HG03097 (cell line): ENCODE results near the gene S100A10.

ENCODE experiments used
- ATAC-seq: cut with Tn5 transposase; IDR thresholded peaks from one replicate; pipeline ENCODE4 v1.9.1; 2021; ENCODE audit not compliant: unreplicated experiment, low FRiP score

Gene S100A10

DNA sequence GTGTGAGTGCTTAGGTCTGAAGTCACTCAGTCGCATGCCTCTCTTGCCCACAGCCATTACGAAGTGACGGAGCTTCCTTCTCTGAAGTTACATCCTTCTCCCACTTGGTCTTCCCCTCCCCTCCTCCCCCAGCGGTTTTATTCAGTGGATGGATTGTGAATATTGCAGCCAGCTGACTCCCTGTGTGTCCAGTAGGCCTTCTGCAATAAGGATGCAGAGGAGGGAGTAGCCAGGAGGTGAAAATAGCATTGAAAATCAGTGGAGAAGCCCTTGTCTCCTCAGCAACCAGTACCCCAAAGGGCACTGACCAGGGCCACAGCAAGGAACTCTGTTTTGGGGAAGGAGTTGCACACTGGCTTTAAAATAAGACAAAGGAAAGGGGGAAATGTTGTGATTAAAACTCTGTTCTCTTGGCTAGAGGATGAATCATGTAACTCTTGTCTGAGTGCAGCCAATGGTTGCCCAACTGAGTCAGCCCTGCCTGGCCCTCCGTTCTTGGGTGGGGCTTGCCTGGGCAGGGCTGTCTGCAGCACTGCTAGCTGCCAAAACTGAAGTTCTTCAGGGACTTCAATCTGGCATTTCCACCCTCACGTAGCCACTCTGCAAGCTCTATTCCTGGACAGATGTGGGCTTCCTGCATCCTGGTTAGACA lies 4.3 kb downstream of the S100A10 start:
- no peak for ATAC-seq

DNA sequence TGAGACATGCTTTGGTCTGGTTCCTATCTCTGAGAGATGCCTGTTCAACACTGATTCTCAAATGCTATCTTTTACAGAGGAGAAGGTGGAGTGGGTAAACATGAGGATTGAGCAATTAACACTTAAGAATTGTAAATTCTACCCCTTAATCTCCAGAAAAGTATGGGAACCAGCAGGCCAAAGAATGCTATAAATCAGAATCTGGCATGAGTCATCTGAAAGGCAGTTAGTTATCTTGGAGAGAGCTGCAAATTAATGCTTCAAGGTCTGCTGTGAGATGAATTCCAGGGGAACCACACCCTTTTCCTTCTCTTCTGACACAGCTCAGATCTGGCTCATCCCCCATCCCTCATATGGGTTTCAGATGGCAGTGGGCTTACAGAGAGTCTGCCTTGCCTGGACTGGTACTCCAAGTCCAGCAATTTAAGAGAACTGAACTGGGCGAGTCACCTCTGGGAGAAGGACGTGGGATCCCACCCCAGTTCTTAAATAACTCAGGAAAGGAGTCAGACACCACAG lies 5.2 kb downstream of the S100A10 start:
- no peak for ATAC-seq

DNA sequence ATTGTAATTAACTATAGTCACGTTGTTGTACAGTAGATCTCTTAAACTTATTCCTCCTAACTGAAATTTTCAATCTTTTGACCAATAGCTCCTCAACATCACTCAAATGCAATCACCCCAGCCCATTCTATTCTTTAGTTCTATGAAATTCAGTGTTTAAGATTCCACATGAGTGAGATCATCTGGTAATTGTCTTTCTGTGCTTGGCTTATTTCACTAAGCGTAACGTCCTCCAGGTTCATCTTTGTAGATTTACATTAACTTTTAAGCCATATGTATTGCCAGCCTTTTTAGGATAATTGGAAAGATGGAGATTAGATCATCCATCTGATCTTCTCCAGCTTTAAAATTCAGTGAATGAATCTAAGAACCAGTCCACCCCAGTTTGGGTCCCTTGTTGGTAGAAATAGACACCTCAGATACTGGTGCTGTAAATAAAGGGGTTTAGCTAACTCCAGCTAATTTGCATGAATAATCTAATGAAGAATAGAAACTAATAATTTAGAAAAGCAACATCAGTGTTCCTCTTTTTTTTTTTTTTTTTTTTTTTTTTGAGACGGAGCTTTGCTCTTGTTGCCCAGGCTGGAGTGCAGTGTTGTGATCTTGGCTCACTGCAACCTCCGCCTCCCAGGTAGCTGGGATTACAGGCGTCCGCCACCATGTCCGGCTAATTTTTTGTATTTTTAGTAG lies 7.0 kb downstream of the S100A10 start:
- no peak for ATAC-seq

DNA sequence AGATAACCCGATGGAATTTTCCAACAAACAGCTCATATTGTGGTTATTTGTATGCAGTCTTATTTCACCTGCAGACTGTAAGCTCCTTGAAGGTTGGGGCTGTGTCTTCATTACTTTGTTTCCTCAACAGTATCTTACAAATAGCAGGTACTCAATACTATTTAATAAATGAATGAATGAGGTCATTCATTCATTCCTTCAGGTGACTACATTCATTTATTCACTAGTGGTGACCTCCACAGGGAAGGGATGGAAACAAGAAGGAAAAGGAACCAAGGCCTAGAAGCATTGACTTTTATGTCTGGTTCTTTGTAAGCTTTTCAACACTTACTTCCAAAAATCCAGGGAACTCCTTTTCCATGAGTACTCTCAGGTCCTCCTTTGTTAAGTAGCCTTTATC lies 7.9 kb downstream of the S100A10 start:
- no peak for ATAC-seq

DNA sequence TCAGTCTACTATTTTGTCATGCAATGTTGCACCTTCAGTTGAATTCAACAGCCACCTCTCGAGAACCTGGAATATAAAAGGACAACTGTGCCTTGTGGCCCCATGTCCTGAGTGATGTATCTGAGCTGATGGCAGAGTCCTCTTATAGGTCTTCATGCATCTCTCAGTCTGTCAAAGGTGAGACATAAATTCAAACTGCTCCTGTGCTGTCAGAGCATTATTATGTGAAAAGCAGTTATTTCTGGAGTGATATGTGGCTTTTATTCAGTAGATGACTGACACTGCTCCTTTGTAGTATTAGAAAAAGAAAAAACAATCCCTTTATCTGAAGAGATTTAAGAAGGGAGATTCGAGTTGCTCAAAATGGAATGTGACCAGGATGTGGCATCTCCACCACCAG lies 8.4 kb downstream of the S100A10 start:
- no peak for ATAC-seq

DNA sequence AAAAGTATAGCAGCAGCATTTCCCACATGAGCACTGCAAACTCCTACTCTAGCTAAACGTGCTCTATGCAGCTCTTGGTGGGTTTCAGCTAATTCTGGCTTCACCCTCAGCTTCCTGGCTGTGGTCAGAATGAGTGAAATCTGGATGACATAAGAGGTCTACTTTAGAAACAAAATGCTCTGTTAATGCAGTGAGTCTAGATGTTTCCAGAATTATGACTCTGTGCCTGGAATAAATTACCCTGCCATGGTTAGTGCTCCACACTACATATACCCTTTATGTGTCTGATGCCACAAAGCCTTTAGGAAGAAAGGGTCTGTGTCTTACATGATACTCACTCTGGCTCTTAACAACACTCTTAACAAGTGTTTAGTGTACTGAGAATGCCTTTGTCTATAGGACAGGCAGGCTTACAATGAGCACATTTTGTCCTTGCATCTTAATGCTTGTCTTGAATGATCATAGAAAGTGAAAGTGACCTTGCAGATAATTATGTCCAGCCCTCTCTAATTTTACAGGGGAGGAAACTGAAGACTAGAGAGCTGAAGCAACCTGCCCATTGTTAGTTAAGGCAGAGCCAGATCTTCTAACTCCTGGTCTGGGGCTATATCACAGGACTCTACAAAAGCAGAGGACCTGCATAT lies 9.2 kb downstream of the S100A10 start:
- peak; percentile 70 for ATAC-seq

DNA sequence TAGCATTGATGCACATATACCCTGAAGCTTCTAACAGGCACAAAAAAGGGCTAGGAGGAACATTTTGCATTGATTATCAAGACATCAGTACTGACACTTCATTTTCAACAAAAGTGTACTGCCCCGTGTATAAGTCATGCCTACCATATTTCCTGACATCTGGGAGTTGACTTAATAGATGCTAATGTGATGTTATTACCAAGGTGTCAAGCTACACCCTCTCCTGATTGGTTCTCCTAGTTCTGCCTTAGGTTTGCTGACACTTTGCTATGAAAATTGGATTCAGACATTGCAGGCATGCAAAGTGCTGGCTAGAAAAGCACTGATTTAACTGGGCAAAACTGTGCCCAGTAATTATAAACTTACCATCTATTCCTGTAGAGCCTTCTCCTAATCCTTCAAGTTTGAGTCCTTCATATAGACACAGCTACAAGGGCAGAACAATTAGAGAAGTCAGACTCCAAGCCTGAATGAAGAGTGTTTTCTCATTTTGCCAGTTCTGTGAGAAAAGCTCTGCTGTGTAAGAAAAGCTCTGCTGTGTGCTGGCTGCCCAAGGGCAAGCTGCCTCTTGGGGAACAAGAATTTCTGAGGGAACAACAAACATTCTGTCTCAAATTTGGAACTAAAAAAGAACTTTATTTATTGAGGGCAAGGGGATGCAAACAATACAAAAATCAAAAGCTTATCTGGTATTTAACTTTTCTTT lies 11.2 kb downstream of the S100A10 start:
- no peak for ATAC-seq

DNA sequence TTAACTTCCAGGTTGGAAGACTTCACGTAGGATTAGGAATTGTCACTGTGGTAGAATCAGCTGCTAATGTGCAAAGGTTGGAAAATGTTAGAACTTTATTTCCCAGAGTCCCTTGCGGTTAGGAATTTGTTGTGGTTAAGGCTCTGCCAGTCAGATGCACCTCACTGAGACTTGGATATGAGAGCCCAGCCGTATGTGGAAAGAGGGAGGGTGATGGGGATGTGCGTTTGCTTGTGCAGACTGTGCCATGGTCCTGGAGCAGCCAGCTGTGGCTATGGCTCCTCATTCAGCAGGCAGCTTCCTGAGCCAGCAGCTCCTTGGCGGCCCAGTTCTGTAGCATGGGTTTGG lies 12.5 kb downstream of the S100A10 start:
- ATAC-seq, result no peak

DNA sequence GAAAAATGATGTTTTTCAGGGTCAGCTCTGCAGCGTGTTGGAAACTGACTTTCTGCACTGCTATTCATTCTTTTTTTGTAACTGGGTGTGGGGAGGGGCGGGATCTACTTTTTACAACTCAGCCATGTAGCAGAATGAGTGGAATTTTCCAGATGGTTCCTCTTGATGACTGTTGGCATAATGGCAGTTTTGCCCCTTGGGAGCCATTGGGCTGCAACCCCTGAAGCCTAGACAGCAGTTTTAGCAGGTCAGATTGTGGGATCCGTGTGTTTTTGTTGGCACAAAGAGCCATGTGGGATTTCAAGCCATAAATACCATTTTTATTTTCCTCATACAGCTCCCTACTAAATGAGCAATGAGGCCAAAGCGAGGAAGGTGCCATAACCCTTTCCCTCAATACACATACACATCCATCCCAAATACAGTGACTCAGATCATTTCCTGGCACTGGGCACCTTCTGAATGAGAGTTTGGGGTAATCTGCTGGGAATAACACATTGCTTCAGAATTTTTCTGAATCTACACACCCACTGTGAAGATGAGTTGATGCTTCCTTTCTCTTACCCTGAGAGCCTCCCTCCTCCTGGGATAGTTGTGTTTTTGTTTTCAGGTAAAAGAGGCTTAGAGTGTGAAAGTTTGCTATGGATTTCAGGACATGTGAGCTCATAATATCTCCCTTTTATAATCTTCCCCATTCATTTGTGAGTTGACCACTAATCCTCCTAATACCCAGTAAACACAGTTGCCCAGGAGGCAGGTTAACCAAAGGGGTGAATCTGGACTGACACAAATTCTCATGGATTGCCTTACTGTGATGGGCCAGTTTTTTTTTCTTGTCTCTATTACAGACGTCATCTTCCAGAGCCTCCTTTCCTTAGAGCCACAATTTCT lies 13.1 kb downstream of the S100A10 start:
- ATAC-seq, result no peak

DNA sequence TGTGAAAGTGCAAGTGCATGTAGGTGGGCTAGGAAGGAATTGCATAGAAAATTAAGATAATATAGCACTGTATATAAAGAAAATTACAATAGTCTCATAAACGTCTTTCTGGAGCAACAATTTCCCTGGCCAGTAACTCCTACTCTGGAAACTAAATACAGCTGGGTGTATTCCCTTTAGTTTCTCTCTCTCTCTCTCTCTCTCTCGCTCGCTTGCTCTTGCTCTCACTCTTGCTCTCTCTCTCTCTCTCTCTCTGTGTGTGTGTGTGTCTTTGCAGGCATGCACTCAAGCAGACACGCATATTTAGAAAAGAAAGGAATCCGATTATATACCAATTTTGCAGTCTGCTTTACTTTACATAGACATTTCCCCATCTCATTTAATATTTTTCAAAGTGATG lies 14.7 kb downstream of the S100A10 start:
- ATAC-seq, result no peak

DNA sequence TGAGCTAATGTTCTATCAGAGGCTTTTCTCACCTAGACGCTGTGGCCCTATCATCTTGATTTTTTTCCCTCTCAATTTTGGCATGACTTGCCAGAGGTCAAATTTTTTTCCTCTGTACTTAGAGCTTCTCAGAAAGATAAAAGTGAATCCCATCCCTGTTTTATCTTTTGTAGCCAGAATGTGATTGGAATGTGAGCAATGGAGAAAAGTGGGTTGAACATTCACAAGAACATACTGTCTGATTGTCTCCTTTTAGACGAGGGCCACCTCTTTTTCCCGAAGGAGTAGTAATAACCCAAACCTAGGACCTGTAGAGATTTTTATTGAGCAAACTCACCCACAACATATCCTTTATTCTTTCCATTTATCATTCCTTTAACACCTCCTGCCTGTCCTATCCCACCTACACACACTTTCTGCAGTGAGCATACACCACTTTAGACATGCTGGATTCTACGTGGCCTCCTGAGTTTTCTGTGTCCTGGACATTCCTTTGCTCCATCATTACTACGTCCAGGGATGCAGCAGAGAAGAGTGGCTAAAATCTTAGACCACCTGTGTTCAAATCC lies 15.9 kb downstream of the S100A10 start:
- no peak for ATAC-seq

DNA sequence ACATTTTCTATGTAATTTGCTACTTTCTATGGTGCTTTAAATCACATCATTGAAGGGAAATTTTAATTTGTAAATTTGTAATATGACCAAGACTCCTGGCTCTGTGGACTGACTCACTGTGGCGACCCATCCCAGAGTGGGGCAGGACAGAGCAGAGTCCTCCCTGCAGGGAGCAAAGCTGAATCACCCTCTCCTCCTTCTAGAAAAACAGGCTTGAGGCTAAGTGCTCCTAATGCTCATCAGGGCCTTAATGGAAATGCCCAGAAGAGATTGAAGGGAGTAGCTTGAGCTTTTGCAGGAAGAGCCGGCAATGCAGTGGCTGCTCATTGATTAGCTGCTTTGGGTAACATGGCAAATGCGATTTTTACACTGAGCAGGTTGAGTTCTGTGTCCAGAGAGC lies 16.8 kb downstream of the S100A10 start:
- ATAC-seq, result no peak

DNA sequence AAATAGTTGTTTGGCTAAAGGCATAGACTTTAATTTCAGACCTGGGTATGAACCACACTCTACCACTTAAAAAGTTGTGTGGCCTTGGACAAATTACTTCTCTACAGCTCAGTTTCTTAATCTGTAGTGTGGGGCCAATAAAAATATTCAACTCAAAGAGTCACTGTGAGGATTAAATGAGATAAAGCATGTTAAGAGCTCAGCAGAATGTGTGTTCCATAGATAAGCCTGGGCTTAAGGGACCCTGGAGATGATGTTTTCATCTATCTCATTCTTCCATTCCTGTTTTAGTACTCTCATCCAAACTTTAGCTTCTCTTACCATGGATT lies 17.7 kb downstream of the S100A10 start:
- no peak for ATAC-seq

DNA sequence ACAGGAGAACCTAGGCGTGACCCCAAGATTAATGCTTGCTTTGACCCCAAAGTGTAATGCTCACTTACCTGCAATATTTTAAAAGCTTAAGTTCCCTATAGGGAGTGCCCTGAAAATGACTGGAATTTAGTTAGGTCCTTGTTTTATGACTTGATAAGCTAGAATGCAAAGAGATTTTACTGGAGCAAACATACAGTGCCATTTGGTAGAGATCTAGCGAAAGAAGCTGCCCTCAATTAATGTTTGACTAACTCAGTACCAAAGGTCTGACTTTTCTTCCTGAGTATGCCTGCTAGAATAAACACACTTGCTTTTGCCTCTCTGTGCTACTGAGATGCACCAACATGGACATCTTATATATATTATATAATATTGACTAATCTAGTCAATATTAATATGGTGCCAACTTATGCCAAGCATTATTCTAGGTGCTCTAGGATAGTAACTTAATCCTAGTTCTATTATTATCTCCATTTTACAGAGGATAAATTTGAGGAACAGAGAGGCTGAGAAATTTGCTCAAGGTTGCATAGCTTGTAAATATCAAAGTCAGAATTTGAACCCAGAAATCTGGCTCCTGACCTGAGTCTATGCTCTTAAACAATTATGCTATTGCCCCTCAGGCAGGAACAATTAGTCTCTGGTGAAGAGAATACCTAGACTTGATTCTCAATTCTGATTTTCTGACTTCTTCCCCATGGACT lies 18.2 kb downstream of the S100A10 start:
- no peak for ATAC-seq

DNA sequence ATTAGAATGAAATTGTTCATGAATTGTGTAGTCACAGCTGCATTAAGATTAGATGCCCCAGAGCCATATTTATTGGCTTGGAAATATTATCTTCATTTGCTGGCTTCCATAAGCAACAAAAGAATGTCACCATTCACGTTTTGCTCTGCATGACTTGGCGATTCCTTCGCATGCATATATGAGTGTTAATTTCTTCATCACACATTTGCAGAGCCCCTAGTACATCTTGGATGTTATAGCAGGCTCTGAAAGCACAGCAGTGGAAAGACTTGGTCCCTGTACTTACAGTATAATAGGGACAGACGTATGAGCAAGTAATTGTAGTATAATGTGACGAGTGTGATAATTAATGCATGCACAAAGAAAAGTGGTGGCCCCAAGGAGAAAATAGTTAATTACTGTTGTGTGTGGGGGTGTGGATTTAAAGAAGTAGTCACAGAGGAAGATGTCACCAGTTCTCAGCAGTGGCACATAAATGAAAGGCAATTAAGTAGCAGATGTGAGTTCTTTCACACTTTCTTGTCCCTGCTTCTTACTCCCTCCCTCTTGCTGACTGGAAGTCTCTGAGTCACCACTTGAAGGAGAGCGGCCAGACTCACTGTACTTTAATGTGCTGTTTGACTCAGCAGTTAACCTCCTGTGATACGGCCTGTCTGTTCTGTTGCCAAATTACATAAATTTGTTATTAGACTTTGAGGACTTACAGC lies 21.0 kb downstream of the S100A10 start:
- no peak for ATAC-seq

DNA sequence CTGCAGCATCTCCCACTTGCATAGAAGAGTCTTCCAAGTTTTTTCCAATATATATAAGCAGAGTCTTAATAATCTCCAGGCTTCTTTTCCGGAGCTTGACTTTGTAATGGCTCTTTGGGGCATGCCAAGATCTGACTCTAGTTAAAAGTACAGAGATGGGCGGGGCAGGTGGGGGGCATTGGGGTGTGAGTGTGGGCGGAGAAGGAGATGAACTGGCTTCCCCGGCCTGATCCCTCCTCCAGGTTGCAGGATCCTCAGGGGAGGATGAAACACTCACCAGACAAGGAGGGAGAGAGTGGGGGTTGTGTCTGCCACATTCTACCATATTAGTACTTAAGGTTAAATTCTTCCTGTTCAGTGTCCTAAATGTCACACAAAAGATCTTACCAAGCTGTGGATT lies 23.0 kb downstream of the S100A10 start:
- ATAC-seq, result no peak

DNA sequence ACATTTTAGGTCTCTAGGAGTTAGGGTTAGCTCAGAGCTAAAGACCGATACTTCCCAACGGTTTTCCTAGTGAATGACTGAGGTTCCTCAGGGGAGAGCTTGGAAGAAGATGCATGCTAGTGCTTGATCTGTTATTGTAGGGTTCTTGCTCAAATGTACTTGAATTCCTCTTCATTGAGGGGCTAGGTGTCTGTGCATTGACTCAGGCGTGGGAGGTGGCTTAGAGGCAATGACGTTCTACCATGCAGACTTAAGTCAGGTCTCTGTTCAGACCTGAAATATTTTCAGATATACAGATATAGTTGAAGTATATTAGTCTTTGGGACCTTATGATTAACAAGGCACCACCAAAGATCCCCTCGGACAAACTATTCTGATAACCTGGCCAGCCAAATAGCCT lies 23.5 kb downstream of the S100A10 start:
- no peak for ATAC-seq

DNA sequence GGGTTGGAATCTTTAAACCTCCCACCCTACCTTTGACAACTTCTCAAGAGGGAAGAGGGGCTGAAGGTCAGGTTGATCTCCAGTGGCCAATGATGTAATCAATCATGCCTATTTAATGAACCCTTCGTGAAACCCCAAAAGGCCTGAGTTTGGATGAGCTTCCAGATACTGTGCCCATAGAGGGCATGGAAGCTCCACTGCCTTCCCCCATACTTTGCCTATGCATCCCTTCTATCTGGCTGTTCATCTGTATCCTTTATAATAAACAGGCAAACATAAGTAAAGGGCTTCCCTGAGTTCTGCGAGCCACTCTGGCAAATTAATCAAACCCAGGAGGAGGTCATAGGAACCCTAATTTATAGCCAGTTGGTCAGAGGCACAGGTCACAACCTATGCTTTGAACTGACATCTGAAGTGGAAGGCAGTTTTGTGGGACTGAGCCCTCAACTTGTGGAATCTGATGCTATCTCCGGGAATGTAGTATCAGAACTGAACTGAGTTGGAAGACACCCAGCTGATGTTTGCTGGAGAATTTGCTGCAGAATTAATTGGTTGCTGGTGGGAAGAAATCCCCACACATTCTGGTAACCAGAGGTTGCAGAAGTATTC lies 24.8 kb downstream of the S100A10 start:
- no peak for ATAC-seq

DNA sequence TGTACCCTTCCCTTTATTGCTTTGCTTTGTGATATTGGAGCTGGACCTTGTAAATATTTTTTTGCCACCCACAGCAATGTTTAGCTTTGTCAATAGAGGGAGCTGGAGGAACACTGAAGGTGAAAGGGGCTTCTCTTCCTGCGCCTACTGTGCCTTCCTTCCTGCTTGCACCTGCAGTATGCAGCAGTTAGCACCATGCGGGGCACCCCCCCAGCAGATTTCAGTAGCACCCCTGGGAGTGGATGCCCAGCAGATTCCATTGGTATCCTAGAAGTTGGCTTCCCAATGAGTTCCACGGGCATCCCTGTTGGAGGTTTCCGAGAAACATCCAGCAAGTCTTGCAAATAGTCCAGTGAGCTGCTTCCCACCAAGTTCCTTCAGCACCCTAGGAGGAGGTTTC lies 25.6 kb downstream of the S100A10 start:
- no peak for ATAC-seq
